ENCODE results near the gene LYPD6.

DNA sequence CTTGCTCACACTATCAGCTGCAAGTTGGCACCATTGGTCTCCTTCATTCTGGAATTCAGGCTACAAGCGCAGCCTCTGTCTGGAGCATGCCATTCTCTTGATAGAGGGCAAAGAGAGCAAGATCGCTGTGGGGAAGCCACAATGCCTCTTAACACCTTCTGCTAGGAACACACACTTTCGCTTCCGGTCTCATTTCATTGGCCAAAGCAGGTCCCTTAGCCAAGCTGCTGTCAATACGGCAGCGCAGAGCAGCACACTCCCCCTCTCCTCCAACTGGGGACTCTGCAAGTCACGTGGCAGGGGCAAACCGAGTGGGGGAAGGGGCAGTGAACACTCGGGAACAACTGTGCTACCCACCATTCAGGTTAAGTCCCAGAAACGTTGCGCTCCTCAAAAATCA is 159.1 kb downstream of the LYPD6 start:
- TF ChIP-seq, protein P1, sequence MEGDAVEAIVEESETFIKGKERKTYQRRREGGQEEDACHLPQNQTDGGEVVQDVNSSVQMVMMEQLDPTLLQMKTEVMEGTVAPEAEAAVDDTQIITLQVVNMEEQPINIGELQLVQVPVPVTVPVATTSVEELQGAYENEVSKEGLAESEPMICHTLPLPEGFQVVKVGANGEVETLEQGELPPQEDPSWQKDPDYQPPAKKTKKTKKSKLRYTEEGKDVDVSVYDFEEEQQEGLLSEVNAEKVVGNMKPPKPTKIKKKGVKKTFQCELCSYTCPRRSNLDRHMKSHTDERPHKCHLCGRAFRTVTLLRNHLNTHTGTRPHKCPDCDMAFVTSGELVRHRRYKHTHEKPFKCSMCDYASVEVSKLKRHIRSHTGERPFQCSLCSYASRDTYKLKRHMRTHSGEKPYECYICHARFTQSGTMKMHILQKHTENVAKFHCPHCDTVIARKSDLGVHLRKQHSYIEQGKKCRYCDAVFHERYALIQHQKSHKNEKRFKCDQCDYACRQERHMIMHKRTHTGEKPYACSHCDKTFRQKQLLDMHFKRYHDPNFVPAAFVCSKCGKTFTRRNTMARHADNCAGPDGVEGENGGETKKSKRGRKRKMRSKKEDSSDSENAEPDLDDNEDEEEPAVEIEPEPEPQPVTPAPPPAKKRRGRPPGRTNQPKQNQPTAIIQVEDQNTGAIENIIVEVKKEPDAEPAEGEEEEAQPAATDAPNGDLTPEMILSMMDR (IDR thresholded peaks at IDR 0.05; ENCODE audit: extremely low read depth in 1 of 2, insufficient read depth in 1 of 2, low read depth in 1 of 2, low read length in 2 of 2) = no peak
- TF ChIP-seq POLR2A (IDR thresholded peaks at IDR 0.05; ENCODE audit: low read depth, low read length) (no peak), POLR2AphosphoS5 (IDR thresholded peaks at IDR 0.05; ENCODE audit: insufficient read depth, low read depth, low read length) (no peak), EZH2 (IDR thresholded peaks at IDR 0.05; ENCODE audit: borderline replicate concordance, low read depth, low read length, severe bottlenecking) (no peak), JUN (IDR thresholded peaks at IDR 0.05; ENCODE audit: borderline replicate concordance, insufficient read depth, insufficient read length, low read depth) (no peak)

Measured in endothelial cell of umbilical vein (primary cell).